Progenitor cell of endocrine pancreas (in vitro differentiated cells): Measurements from ENCODE around the gene NT5C3B. TPM values are rescaled to one million over a fixed set of nuclear protein-coding genes. Genes with fewer than 3 reads are reported as not detected.
"Not testable (repeated sequence)": the region's sequence is repeated elsewhere in the genome, so short reads cannot be mapped to it uniquely, and the experiment has no call there.

Experiments used
- DNase-seq: peaks from one replicate; pipeline ENCODE4 v3.0.0; 2021; ENCODE audit warnings: low spot score; ENCODE audit not compliant: unreplicated experiment
- H3K27ac Mint-ChIP-seq: 2 replicates; pipeline ENCODE4 v1.8.0; 2021; ENCODE audit warnings: mild to moderate bottlenecking, moderate library complexity, mixed read lengths
- H3K27me3 Mint-ChIP-seq: 2 replicates; pipeline ENCODE4 v1.8.0; 2021; ENCODE audit warnings: mixed read lengths
- H3K36me3 Mint-ChIP-seq: 2 replicates; pipeline ENCODE4 v1.8.0; 2022; ENCODE audit warnings: mixed read lengths; ENCODE audit not compliant: insufficient read depth
- H3K4me1 Mint-ChIP-seq: 2 replicates; pipeline ENCODE4 v1.8.0; 2021; ENCODE audit warnings: low read depth, mixed read lengths
- H3K4me3 Mint-ChIP-seq: 2 replicates; pipeline ENCODE4 v1.8.0; 2021; ENCODE audit warnings: low read depth, mild to moderate bottlenecking, moderate library complexity, mixed read lengths
- H3K9me3 Mint-ChIP-seq: 2 replicates; pipeline ENCODE4 v1.8.0; 2021; ENCODE audit warnings: low read depth, mixed read lengths
- long read RNA-seq: library from polyadenylated mRNA; unstranded; transcript quantifications from one replicate; pipeline ENCODE4 v2.0.0, GENCODE V29; 2020
- total RNA-seq: library from RNA; stranded (reverse); gene quantifications from 2 replicates; pipeline ENCODE4 v1.2.1, GENCODE V29; 2021
- TF ChIP-seq, protein P1 (sequence below): fragments of 200-600 bp; sonication (generic); IDR thresholded peaks from one replicate; pipeline ENCODE4 v1.5.0; 2021; ENCODE audit warnings: antibody characterized with exemption, mild to moderate bottlenecking; ENCODE audit not compliant: unreplicated experiment

Gene NT5C3B
- 105 and 115 TPM in 2 replicates for total RNA-seq
- long read RNA-seq, transcript NT5C3B-203 (9 exons, 975 nt): major isoform, 12 of 32 reads
- long read RNA-seq, partial matches to known transcripts: 1 of 32 reads
- long read RNA-seq, other reads (novel, unspliced or antisense): 16 of 32 reads

DNA sequence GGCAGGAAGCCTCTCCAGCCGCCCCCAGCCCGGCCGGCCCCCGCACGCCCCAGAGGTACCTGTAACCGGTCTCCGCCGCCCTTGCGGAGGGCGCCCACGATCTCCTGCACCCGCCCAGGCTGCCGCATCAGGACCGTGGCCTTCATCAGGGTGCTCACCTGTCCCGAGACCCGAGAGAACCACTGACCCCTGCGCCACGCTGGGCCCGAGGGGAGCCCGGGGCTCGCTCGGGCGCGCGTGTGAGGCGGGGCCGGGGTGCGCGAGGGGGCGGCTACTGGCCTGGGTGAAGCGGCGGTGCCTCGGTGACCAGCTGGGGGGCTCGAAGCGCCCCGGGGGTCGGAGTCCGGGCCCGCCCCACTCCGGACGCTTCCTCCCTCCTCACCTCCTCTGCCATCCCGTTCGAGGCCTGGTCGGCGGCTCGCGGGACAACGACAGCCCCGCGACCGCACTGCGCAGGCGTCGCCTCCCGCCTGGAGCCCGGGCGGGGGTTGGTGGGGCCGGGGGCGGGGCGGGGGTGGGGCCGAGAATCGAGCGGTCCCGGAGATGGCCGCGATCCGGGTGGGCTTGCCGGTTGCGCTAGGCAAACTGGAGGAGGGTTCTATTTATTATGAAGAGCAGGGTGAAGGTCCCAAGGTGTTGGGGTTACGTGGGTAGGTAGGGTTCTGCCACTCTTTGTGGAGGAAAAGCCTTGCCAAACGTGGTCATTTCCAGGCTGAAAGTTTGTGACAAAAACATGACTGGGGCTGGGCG, at the start of gene NT5C3B:
Gene NT5C3B, minus strand, starts transcription at position 433 of the 750 bp plus-strand sequence. Its CDS starts 39 bp downstream, at position 394.
- peaks cover 3% of the 10 kb centered on the region for H3K27me3 Mint-ChIP-seq
- peak within 1 kb of the TSS; percentile 86 for H3K4me3 Mint-ChIP-seq
- peak within 1 kb of the TSS; percentile 74 for H3K27ac Mint-ChIP-seq
- H3K4me1 Mint-ChIP-seq: peaks cover 6% of the 10 kb centered on the region
- no peaks in the 10 kb centered on the region for H3K9me3 Mint-ChIP-seq
- TF ChIP-seq, protein P1, sequence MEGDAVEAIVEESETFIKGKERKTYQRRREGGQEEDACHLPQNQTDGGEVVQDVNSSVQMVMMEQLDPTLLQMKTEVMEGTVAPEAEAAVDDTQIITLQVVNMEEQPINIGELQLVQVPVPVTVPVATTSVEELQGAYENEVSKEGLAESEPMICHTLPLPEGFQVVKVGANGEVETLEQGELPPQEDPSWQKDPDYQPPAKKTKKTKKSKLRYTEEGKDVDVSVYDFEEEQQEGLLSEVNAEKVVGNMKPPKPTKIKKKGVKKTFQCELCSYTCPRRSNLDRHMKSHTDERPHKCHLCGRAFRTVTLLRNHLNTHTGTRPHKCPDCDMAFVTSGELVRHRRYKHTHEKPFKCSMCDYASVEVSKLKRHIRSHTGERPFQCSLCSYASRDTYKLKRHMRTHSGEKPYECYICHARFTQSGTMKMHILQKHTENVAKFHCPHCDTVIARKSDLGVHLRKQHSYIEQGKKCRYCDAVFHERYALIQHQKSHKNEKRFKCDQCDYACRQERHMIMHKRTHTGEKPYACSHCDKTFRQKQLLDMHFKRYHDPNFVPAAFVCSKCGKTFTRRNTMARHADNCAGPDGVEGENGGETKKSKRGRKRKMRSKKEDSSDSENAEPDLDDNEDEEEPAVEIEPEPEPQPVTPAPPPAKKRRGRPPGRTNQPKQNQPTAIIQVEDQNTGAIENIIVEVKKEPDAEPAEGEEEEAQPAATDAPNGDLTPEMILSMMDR: no peak
- H3K36me3 Mint-ChIP-seq: peaks cover 5% of the 10 kb centered on the region
- DNase-seq: peak; percentile 52

DNA sequence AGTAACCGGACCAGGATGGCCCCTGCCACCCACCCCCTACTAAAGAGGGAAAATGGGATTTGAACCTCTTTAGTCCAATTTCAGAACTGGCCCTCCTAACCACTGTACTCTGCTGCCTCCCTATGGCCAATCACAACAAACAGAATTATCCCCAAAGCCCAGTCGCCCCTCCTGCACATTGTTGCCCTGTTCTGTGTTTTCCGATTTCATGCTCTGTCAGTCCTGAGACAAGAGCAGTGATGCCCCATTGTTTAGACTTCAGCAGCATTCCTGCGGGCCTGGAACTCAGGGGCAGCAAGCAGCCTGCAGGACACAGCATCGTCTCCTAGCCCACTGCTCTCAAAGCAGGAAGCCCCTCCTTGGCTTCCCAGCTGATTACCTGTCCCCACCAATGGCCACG, 49.7 kb upstream of the NT5C3B start:
- Mint-ChIP-seq H3K9me3 (no peaks in the 10 kb centered on the region), H3K27ac (peak overlapping the region; percentile 80), H3K36me3 (peaks cover 23% of the 10 kb centered on the region), H3K4me1 (no peaks in the 10 kb centered on the region), H3K27me3 (no peaks in the 10 kb centered on the region), H3K4me3 (no peak overlapping the region)
- DNase-seq: no peak
- TF ChIP-seq, protein P1: peak; percentile 17

DNA sequence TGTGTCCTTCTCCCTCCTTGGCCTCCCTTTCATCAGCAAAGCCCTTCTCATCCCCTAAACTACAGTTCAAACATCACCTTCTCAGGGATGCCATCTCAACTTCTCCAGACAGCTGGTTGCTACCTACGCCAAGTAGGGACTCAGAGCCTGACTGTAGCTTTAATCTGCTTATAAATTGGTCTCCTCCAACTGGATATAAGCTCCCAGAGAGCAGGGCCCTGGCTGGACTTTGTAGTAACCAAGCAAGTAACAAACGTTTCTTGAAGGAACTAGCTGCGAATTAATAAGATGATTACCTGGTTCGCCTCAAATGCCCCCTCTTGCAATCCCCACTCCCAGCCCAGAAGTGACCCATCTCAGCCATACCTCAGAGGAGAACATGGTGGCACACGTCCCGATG, 46.7 kb upstream of the NT5C3B start:
- peaks cover 34% of the 10 kb centered on the region for H3K36me3 Mint-ChIP-seq
- TF ChIP-seq, protein P1: no peak
- H3K27ac Mint-ChIP-seq: peak overlapping the region; percentile 62
- H3K9me3 Mint-ChIP-seq: no peaks in the 10 kb centered on the region
- no peak for DNase-seq
- H3K4me1 Mint-ChIP-seq: no peaks in the 10 kb centered on the region
- H3K4me3 Mint-ChIP-seq: no peak overlapping the region
- H3K27me3 Mint-ChIP-seq: no peaks in the 10 kb centered on the region

DNA sequence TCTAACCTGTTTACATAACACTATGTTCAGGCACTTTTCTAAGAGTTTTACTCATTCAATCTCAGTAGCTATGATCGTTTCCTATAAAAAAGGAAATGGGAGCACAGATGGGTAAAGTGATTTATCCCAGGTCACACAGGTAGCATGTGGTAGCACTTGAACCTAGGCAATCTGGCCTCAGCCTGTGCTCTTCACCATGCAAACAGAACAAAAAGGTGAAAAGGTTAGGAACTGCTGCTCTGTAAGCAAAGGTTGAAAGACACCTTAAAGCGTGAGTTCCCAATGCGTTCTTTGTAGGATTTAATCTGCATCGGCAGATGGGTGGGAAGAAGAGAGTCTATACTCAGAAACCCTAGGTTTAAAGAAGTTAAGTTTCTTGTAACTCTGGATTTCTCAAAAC, 44.1 kb upstream of the NT5C3B start:
- DNase-seq: no peak
- Mint-ChIP-seq H3K27ac (no peak overlapping the region), H3K27me3 (no peaks in the 10 kb centered on the region), H3K4me1 (no peaks in the 10 kb centered on the region), H3K9me3 (no peaks in the 10 kb centered on the region), H3K36me3 (peaks cover 39% of the 10 kb centered on the region), H3K4me3 (no peak overlapping the region)
- TF ChIP-seq, protein P1: no peak

DNA sequence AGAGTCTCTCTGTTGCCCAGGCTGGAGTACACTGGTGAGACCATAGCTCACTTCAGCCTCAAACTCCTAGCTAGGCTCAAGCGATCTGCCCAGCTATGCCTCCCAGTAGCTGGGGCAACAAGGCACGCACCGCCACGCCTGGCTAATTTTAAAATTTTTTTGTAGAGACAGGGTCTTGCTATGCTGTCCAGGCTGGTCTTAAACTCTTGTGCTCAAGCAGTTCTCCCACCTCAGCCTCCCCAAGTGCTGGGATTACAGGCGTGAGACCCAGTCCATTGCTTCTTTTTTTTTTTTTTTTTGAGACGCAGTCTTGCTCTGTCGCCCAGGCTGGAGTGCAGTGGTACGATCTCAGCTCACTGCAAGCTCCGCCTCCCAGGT, 38.2 kb upstream of the NT5C3B start:
- H3K36me3 Mint-ChIP-seq: peaks cover 45% of the 10 kb centered on the region
- not testable (repeated sequence) for H3K4me1 Mint-ChIP-seq, DNase-seq, H3K27ac Mint-ChIP-seq, H3K4me3 Mint-ChIP-seq, H3K27me3 Mint-ChIP-seq, H3K9me3 Mint-ChIP-seq
